GM10266 (cell line): Measurements from ENCODE around the gene ZNF862.

Experiments used
- DNase-seq: peaks from one replicate; pipeline ENCODE4 v3.0.0; 2012; ENCODE audit errors: extremely low spot score
- CTCF ChIP-seq: IDR thresholded peaks from 2 replicates; pipeline ENCODE4 v1.5.1; 2012; ENCODE audit warnings: mild to moderate bottlenecking, low read depth; ENCODE audit not compliant: control insufficient read depth, insufficient read depth; ENCODE audit errors: missing control alignments

The ZNF862 gene

GRCh38 chr7:149801002-149801566, 37.1 kb upstream of the ZNF862 start:
- DNase-seq = no peak
- TF ChIP-seq CTCF = no peak

GRCh38 chr7:149801816-149802215, 36.4 kb upstream of the ZNF862 start:
- DNase-seq = no peak
- TF ChIP-seq CTCF = no peak

- DNase-seq = no peak
- no peak for TF ChIP-seq CTCF
These were observed 35.2 kb upstream of the ZNF862 start for GRCh38 chr7:149802966-149803365.

DNA sequence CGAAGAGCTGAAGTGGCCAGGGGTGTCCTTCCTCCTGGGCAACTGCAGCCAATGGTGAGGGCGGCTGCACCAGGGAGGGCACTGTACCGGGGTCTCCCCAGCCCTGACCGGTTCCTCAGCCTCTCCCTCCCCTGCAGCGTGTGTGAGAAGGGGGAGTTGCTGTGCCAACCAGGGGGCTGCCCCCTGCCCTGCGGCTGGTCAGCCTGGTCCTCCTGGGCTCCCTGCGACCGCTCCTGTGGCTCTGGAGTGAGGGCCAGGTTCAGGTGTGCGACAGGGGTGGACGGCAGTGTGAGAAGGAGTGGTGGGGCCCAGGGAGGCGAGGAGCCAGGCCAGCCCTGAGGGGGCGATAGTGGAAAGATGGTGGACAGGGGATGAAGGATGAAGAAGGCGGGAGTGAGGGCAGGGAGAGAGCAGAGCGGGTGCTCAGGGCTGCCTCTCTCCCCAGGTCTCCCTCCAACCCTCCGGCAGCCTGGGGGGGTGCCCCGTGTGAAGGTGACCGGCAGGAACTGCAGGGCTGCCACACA, 34.6 kb upstream of the ZNF862 start:
- no peak for TF ChIP-seq CTCF
- no peak for DNase-seq

- no peak for TF ChIP-seq CTCF
- DNase-seq = no peak
These were observed 34.1 kb upstream of the ZNF862 start for GRCh38 chr7:149804106-149804505.

GRCh38 chr7:149806726-149807125, 31.4 kb upstream of the ZNF862 start:
- TF ChIP-seq CTCF = no peak
- DNase-seq = no peak

DNA sequence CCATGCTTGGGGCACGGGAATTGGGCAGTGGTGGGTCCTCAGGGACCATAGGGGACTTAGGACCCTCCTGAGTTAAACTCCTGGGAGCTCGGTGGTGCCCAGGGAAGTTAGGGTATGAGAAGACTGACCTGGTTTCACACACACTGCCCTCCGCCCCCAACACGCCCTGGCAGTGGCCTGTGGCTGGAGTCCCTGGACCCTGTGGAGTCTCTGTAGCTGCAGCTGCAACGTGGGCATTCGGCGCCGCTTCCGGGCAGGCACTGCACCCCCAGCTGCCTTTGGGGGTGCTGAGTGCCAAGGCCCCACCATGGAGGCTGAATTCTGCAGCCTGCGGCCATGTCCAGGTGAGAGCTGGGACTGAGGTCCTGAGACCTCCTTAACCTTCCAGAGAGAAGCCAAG, 29.9 kb upstream of the ZNF862 start:
- no peak for TF ChIP-seq CTCF
- DNase-seq = no peak
